Upper lobe of left lung (tissue), 4 donors: ENCODE data around the gene RUNX2.

ENCODE experiments used
- POLR2A ChIP-seq, 4 donors: fragments of 450-650 bp; IDR thresholded peaks; one replicate each; pipeline ENCODE4 v1.5.1; 2016 to 2017; ENCODE audit warnings: antibody characterized with exemption in 4 of 4, mild to moderate bottlenecking in 2 of 4
- POLR2AphosphoS5 ChIP-seq, 2 donors: sonication (generic); formaldehyde crosslinking; IDR thresholded peaks; one replicate each; pipeline ENCODE4 v1.5.1; 2017; ENCODE audit warnings: antibody characterized with exemption in 2 of 2
- TF ChIP-seq, protein P1 (sequence below), 6 experiments: fragments of 450-650 bp in 4 of 6; fragments of 200-600 bp in 2 of 6; sonication (generic) in 2 of 6; IDR thresholded peaks; one replicate each; pipeline ENCODE4 v1.5.1; 2016 to 2019; ENCODE audit warnings: antibody characterized with exemption in 6 of 6

GRCh38 chr6:45552536-45552935 is 224.4 kb downstream of the RUNX2 start:
- TF ChIP-seq, protein P1, sequence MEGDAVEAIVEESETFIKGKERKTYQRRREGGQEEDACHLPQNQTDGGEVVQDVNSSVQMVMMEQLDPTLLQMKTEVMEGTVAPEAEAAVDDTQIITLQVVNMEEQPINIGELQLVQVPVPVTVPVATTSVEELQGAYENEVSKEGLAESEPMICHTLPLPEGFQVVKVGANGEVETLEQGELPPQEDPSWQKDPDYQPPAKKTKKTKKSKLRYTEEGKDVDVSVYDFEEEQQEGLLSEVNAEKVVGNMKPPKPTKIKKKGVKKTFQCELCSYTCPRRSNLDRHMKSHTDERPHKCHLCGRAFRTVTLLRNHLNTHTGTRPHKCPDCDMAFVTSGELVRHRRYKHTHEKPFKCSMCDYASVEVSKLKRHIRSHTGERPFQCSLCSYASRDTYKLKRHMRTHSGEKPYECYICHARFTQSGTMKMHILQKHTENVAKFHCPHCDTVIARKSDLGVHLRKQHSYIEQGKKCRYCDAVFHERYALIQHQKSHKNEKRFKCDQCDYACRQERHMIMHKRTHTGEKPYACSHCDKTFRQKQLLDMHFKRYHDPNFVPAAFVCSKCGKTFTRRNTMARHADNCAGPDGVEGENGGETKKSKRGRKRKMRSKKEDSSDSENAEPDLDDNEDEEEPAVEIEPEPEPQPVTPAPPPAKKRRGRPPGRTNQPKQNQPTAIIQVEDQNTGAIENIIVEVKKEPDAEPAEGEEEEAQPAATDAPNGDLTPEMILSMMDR (IDR thresholded peaks at IDR 0.05), result no peak
- TF ChIP-seq POLR2AphosphoS5 (IDR thresholded peaks at IDR 0.05) (no peak), POLR2A (IDR thresholded peaks at IDR 0.05) (no peak)
